ENCODE results near the gene STK26.

DNA sequence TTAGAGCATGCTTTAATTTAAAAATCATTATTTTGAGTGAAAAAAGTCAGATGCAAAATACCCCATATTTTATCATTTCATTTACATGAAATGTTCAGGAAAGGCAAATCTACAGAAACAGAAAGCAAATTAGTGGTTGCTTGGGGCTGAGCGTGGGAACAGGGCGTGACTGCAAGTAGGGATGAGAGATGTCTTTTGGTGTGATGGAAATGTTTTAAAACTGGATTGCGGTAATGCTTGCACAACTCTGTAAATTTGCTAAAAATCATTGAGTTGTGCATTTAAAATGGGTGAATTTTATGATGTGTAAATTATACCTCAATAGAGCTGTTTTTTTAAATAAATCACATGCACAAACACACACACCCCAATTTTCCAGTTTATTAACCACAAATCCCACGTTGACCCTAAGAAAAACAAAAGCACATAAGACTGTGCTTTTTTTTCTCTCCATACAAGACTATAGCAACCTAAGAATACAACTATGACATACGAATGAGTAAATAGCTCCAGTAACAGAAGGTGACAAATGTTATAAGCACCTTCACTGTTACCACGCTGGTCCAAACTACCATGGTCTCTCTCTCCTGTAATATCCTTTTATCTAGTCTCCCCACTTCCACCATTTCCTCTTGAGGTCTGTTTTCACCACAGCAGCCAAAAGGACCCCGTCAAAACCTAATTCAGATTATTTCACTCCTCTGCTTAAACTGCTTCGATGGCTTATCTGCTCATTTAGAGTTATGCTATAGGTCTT, 67.5 kb downstream of the STK26 start:
- TF ChIP-seq, protein P1, sequence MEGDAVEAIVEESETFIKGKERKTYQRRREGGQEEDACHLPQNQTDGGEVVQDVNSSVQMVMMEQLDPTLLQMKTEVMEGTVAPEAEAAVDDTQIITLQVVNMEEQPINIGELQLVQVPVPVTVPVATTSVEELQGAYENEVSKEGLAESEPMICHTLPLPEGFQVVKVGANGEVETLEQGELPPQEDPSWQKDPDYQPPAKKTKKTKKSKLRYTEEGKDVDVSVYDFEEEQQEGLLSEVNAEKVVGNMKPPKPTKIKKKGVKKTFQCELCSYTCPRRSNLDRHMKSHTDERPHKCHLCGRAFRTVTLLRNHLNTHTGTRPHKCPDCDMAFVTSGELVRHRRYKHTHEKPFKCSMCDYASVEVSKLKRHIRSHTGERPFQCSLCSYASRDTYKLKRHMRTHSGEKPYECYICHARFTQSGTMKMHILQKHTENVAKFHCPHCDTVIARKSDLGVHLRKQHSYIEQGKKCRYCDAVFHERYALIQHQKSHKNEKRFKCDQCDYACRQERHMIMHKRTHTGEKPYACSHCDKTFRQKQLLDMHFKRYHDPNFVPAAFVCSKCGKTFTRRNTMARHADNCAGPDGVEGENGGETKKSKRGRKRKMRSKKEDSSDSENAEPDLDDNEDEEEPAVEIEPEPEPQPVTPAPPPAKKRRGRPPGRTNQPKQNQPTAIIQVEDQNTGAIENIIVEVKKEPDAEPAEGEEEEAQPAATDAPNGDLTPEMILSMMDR (IDR thresholded peaks at IDR 0.05), result no peak
- TF ChIP-seq POLR2A (IDR thresholded peaks at IDR 0.05), result no peak

Measured in uterus (tissue), 2 donors.